Measurements from ENCODE around the gene POLN. TPM values are rescaled to one million over a fixed set of nuclear protein-coding genes. Genes with fewer than 3 reads are reported as not detected.

POLN gene
- total RNA-seq, 3 donors from 2014 or later = 1.4 to 4.6 (median 1.4) TPM

DNA sequence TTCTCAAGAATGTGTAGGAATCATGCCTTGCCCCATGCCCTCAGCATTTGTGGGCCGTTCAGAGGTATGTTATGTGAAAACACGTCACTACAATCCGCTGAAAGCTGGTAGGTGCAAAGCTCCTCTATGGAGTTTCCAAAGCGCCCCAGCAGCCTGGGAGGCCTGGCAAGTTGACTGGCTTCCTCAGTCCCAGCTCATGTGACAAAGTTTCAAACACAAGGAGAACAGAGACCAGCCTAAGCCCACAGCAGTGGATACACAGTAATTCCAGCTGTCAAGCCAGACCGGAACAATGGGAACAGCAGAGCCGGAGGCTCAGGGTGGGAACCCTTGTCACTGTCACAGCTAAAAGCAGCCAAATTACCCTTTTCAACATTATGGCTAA, 149.3 kb downstream of the POLN start:
- H3K4me3 ChIP-seq = no peak overlapping the region
- intact Hi-C loops (cut with DNase I, micrococcal nuclease) = no loop called here
- TF ChIP-seq, protein P1, sequence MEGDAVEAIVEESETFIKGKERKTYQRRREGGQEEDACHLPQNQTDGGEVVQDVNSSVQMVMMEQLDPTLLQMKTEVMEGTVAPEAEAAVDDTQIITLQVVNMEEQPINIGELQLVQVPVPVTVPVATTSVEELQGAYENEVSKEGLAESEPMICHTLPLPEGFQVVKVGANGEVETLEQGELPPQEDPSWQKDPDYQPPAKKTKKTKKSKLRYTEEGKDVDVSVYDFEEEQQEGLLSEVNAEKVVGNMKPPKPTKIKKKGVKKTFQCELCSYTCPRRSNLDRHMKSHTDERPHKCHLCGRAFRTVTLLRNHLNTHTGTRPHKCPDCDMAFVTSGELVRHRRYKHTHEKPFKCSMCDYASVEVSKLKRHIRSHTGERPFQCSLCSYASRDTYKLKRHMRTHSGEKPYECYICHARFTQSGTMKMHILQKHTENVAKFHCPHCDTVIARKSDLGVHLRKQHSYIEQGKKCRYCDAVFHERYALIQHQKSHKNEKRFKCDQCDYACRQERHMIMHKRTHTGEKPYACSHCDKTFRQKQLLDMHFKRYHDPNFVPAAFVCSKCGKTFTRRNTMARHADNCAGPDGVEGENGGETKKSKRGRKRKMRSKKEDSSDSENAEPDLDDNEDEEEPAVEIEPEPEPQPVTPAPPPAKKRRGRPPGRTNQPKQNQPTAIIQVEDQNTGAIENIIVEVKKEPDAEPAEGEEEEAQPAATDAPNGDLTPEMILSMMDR (IDR thresholded peaks at IDR 0.05) = no peak
- ATAC-seq = no peak
- DNase-seq = no peak
- H3K4me1 ChIP-seq (ENCODE audit: low read depth) = no peaks in the 10 kb centered on the region
- peaks cover 2% of the 10 kb centered on the region for H3K9me3 ChIP-seq
- no peaks in the 10 kb centered on the region for H3K36me3 ChIP-seq (ENCODE audit: low read depth)

GRCh38 chr4:2091990-2092668, 149.8 kb downstream of the POLN start:
- TF ChIP-seq, protein P1 (IDR thresholded peaks at IDR 0.05) = no peak
- Histone ChIP-seq H3K36me3 (ENCODE audit: low read depth) (no peaks in the 10 kb centered on the region), H3K4me3 (no peak overlapping the region), H3K4me1 (ENCODE audit: low read depth) (no peaks in the 10 kb centered on the region), H3K9me3 (peaks cover 2% of the 10 kb centered on the region)
- DNase-seq (no peak), ATAC-seq (no peak)
- intact Hi-C loops (cut with DNase I, micrococcal nuclease) = no loop called here

DNA sequence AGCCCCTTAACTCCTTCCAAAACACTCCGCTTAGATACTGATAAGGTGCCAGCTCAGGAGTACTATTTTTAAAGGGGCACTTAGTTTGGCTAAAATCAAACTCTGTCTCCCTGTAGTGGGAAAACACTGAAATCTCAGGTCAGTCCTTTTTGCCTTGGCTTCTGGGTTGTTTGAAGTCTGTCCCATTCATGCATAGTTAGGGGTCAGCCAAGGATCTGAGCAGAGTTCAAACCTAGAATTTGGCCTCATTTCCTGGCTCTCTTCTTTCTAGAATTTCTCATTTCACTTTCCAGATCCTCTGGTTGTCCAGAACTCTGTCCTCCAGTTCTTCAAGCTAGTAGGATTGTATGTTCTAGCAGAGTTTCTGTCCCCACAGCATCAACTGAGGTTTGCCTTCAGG, 151.3 kb downstream of the POLN start:
- no peak for DNase-seq
- Histone ChIP-seq H3K36me3 (ENCODE audit: low read depth) (no peaks in the 10 kb centered on the region), H3K4me3 (no peak overlapping the region), H3K9me3 (no peaks in the 10 kb centered on the region), H3K4me1 (ENCODE audit: low read depth) (no peaks in the 10 kb centered on the region)
- ATAC-seq = no peak
- TF ChIP-seq, protein P1 (IDR thresholded peaks at IDR 0.05) = no peak
- intact Hi-C loops (cut with DNase I, micrococcal nuclease) = no loop called here

DNA sequence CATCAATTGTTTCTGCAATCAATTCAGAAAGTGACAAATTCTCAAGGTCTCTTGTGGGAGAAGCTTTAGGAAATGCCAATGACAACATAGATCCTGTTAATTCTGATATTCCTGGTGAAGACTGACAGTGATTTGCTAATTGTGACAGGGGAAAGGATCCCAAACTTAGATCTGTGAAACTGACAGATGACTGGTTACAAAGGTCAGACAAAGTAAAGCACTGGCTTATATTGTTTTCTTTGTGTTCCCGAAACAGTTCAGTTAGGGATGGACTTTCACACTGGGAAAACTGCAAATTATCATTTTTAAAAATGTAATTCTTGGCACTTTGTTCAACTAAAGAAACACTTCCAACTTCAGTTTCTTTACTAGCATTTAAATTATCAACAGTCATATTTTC, 152.7 kb downstream of the POLN start:
- Histone ChIP-seq H3K36me3 (ENCODE audit: low read depth) (no peaks in the 10 kb centered on the region), H3K9me3 (no peaks in the 10 kb centered on the region), H3K4me1 (ENCODE audit: low read depth) (no peaks in the 10 kb centered on the region), H3K4me3 (no peak overlapping the region)
- intact Hi-C loops (cut with DNase I, micrococcal nuclease) = no loop called here
- no peak for DNase-seq
- ATAC-seq = no peak
- TF ChIP-seq, protein P1 (IDR thresholded peaks at IDR 0.05) = no peak

GRCh38 chr4:2087170-2087569, 154.8 kb downstream of the POLN start:
- DNase-seq = no peak
- Histone ChIP-seq H3K9me3 (no peaks in the 10 kb centered on the region), H3K36me3 (ENCODE audit: low read depth) (no peaks in the 10 kb centered on the region), H3K4me1 (ENCODE audit: low read depth) (no peaks in the 10 kb centered on the region), H3K4me3 (no peak overlapping the region)
- TF ChIP-seq, protein P1 (IDR thresholded peaks at IDR 0.05) = no peak
- no peak for ATAC-seq
- intact Hi-C loops (cut with DNase I, micrococcal nuclease) = no loop called here

DNA sequence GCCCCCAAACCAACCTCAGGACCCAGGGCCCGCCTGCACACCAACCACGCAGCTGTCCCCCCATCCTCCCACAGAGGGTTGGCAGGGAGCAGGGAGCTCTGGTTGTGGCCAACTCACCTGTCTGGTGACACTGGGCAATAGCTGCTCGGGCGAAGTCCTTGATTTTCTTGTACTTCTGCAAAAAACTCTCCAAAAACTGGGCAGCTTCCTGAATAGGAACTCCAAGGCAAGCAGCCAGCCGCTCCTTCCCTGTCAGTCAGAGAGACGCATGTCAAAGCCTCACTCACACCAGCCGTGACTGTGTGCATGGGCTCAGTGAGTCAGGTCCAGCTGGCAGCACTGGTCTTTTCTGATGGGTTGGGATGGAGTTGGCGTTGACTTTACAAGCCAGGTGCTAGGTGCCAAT, 156.4 kb downstream of the POLN start:
- intact Hi-C loops (cut with DNase I, micrococcal nuclease) = no loop called here
- TF ChIP-seq, protein P1 (IDR thresholded peaks at IDR 0.05) = no peak
- no peak for DNase-seq
- Histone ChIP-seq H3K36me3 (ENCODE audit: low read depth) (no peaks in the 10 kb centered on the region), H3K9me3 (no peaks in the 10 kb centered on the region), H3K4me1 (ENCODE audit: low read depth) (no peaks in the 10 kb centered on the region), H3K4me3 (no peak overlapping the region)
- ATAC-seq = no peak

All from mucosa of descending colon (tissue), 3 donors.